ENCODE measurements around the gene FAM50A.
A peak's percentile ranks its signal among the peaks of the same experiment; 100 is the strongest.

FAM50A gene

GRCh38 chrX:154462396-154462795, 18.5 kb downstream of the FAM50A start:
- TF ChIP-seq ZNF514 (tag by site-specific recombination; IDR thresholded peaks at IDR 0.05) (no peak), ZNF704 (tag by site-specific recombination; IDR thresholded peaks at IDR 0.05) (no peak), ZBTB7A (tag by site-specific recombination; IDR thresholded peaks at IDR 0.05; ENCODE audit: low read depth) (no peak), ZNF169 (tag by site-specific recombination; IDR thresholded peaks at IDR 0.05) (no peak), ZFP69B (tag by site-specific recombination; IDR thresholded peaks at IDR 0.05) (no peak), ZNF239 (tag by site-specific recombination; IDR thresholded peaks at IDR 0.05) (no peak), HOXD13 (CRISPR knock-in tag; IDR thresholded peaks at IDR 0.05; ENCODE audit: borderline replicate concordance) (no peak), ZNF654 (tag by site-specific recombination; IDR thresholded peaks at IDR 0.05; ENCODE audit: low read depth) (no peak)
- H3K4me1 ChIP-seq (ENCODE audit: control insufficient read depth, insufficient read depth, low read length) = no peaks in the 10 kb centered on the region
- POLR2A ChIA-PET = interaction anchor here (0.9 kb wide), 1 partner anchor 10 kb away, joined by 3 read pairs; no protein-coding TSS in a partner anchor
- H3K4me3 ChIP-seq (ENCODE audit: low read depth, low read length) = no peak overlapping the region
- CTCF ChIA-PET = interaction anchor here (0.9 to 2.0 kb wide), 2 partner anchors 89 to 570 kb away, joined by 3 to 5 read pairs; no protein-coding TSS in a partner anchor
- H3K27ac ChIP-seq (ENCODE audit: extremely low read depth, low read depth, low read length) = no peak overlapping the region
- H3K36me3 ChIP-seq (ENCODE audit: control insufficient read depth in 2 of 2, insufficient read depth in 1 of 2, low read length in 2 of 2) = peaks cover 0 to 70% of the 10 kb centered on the region in 2 experiments; a peak in 1 of 3 replicates
- H3K9me3 ChIP-seq (ENCODE audit: control insufficient read depth, insufficient read depth, low read depth, low read length) = no peaks in the 10 kb centered on the region

- Histone ChIP-seq H3K27ac (ENCODE audit: extremely low read depth, low read depth, low read length) (no peak overlapping the region), H3K9me3 (ENCODE audit: control insufficient read depth, insufficient read depth, low read depth, low read length) (no peaks in the 10 kb centered on the region), H3K36me3 (ENCODE audit: control insufficient read depth in 2 of 2, insufficient read depth in 1 of 2, low read length in 2 of 2) (peaks cover 0 to 83% of the 10 kb centered on the region in 2 experiments; a peak in 1 of 3 replicates), H3K4me1 (ENCODE audit: control insufficient read depth, insufficient read depth, low read length) (no peaks in the 10 kb centered on the region), H3K4me3 (ENCODE audit: low read depth, low read length) (no peak overlapping the region)
- TF ChIP-seq ZNF10 (tag by site-specific recombination; IDR thresholded peaks at IDR 0.05) (no peak), ZNF146 (tag by site-specific recombination; IDR thresholded peaks at IDR 0.05) (no peak), ZNF174 (tag by site-specific recombination; IDR thresholded peaks at IDR 0.05) (no peak), KLF9 (tag by site-specific recombination; IDR thresholded peaks at IDR 0.05; ENCODE audit: low read depth) (no peak), ZNF626 (tag by site-specific recombination; IDR thresholded peaks at IDR 0.05) (no peak), ELK4 (IDR thresholded peaks at IDR 0.05; ENCODE audit: borderline replicate concordance, low read depth, low read length) (no peak), ZNF529 (tag by site-specific recombination; IDR thresholded peaks at IDR 0.05; ENCODE audit: insufficient replicate concordance) (no peak), ZNF596 (tag by site-specific recombination; IDR thresholded peaks at IDR 0.05) (no peak), ZSCAN4 (tag by site-specific recombination; IDR thresholded peaks at IDR 0.05) (no peak), ZIC2 (tag by site-specific recombination; IDR thresholded peaks at IDR 0.05) (no peak)
- ChIA-PET POLR2A (interaction anchor here (1.1 kb wide), 1 partner anchor 18 kb away, joined by 3 read pairs; no protein-coding TSS in a partner anchor), CTCF (no interaction called here)
Measured at GRCh38 chrX:154463611-154464220, 19.8 kb downstream of the FAM50A start.

- POLR2A ChIA-PET = no interaction called here
- H3K27ac ChIP-seq (ENCODE audit: extremely low read depth, low read depth, low read length) = no peak overlapping the region
- H3K4me3 ChIP-seq (ENCODE audit: low read depth, low read length) = no peak overlapping the region
- CTCF ChIA-PET = interaction anchor here (0.6 kb wide), 1 partner anchor 11 kb away, joined by 3 read pairs; no protein-coding TSS in a partner anchor
- H3K36me3 ChIP-seq (ENCODE audit: control insufficient read depth in 2 of 2, insufficient read depth in 1 of 2, low read length in 2 of 2) = peaks cover 0 to 95% of the 10 kb centered on the region in 2 experiments; a peak in 1 of 3 replicates
- H3K4me1 ChIP-seq (ENCODE audit: control insufficient read depth, insufficient read depth, low read length) = no peaks in the 10 kb centered on the region
- no peaks in the 10 kb centered on the region for H3K9me3 ChIP-seq (ENCODE audit: control insufficient read depth, insufficient read depth, low read depth, low read length)
- TF ChIP-seq ZNF354C (tag by site-specific recombination; IDR thresholded peaks at IDR 0.05; ENCODE audit: borderline replicate concordance, low read depth) (no peak), ZNF600 (tag by site-specific recombination; IDR thresholded peaks at IDR 0.05) (0 out of 2 replicates have a peak, but pooled peaks have one; percentile 36)
Measured at GRCh38 chrX:154464806-154465365, 20.9 kb downstream of the FAM50A start.
